Retinal pigment epithelial cell (primary cell): ENCODE data around the gene SLC35F4.

Experiments used
- DNase-seq: peaks from one replicate; pipeline ENCODE4 v3.0.0-alpha.2; 2010; ENCODE audit warnings: low read depth
- H3K4me3 ChIP-seq: 2 replicates; pipeline ENCODE4 v1.5.1; 2011; ENCODE audit warnings: mild to moderate bottlenecking, low read length, control low read depth, moderate library complexity
- TF ChIP-seq, protein P1 (sequence below): conservative IDR thresholded peaks from 2 replicates; pipeline ENCODE4 v1.5.1; 2011; ENCODE audit warnings: low read depth, low read length, control low read depth, inconsistent platforms

The SLC35F4 gene

DNA sequence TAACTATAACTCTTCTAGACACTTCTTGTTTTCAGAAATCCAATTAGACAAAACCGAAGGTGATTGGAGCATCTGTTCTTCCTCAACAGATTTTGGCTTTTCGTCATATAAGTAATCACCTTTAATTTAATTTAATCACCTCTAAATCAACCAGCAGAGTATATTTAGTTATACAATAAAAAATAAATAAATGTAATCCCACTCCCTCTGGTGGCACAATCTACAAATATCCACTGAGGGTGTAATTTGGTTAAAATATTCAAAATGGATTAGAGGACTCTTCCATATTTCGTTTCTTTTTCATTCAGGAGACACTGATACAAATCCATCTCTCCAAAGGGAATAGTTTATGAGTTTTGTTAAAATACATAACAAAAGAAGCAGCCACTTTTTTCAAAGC is 18.3 kb upstream of the SLC35F4 start:
- no peak for DNase-seq
- H3K4me3 ChIP-seq: no peak overlapping the region
- TF ChIP-seq, protein P1, sequence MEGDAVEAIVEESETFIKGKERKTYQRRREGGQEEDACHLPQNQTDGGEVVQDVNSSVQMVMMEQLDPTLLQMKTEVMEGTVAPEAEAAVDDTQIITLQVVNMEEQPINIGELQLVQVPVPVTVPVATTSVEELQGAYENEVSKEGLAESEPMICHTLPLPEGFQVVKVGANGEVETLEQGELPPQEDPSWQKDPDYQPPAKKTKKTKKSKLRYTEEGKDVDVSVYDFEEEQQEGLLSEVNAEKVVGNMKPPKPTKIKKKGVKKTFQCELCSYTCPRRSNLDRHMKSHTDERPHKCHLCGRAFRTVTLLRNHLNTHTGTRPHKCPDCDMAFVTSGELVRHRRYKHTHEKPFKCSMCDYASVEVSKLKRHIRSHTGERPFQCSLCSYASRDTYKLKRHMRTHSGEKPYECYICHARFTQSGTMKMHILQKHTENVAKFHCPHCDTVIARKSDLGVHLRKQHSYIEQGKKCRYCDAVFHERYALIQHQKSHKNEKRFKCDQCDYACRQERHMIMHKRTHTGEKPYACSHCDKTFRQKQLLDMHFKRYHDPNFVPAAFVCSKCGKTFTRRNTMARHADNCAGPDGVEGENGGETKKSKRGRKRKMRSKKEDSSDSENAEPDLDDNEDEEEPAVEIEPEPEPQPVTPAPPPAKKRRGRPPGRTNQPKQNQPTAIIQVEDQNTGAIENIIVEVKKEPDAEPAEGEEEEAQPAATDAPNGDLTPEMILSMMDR: peak; percentile 39

DNA sequence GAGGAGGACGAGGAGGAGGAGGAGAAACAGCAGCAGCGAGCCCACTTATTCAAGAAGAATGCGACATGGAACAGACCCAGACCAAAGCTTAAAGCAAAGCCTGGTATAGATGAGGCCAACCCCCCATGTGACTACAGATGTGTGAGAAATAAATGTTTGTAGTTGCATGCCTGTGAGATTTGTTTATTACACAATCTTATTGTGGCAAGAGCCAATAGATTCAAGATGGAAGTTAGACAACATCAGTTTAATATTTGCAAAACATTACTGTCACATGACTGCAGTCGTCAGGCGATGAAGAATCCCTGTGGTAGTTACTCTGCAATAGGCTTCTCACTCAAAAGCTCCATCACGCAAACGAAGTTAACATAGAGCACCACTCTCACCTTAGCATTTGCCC is 17.2 kb upstream of the SLC35F4 start:
- H3K4me3 ChIP-seq: no peak overlapping the region
- TF ChIP-seq, protein P1: no peak
- DNase-seq: no peak

DNA sequence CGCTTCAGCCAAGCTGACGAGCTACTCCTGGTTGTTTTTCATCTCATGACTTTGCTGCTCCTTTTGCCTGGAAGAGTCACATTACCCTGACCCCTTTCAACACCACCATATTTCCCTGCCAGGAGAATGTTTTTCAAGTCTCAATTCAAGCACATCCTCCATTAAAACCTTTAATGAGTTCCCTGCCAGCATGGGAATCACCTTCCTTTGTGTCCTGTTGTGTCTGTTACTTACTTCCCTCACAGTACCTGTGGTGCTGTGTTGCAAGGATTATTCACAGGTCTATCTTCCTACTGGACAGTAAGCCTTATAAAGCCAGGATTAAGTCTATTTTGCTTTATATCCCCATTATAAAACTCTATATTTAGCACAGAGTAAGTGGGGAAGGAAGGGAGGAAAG is 13.6 kb upstream of the SLC35F4 start:
- TF ChIP-seq, protein P1: no peak
- DNase-seq: no peak
- H3K4me3 ChIP-seq: no peak overlapping the region

DNA sequence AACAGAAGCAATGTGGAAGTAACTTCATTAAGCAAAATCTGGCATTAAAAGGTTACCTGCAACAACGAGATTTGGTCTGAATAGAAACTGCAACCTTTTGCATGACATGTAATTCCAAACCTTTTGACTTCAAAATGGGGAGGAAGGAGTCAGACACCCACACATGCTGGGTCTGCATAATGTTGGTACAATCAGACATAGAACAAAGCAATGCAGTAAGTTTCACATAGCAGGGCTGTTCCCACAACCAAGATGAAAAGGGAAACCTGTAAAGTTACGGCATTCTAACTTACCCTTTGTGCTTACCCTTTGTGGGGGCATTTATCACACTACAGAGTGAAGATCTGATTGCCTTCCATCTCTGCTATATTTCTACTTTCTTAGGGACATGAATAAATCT is 10.1 kb upstream of the SLC35F4 start:
- no peak overlapping the region for H3K4me3 ChIP-seq
- no peak for DNase-seq
- TF ChIP-seq, protein P1: no peak

DNA sequence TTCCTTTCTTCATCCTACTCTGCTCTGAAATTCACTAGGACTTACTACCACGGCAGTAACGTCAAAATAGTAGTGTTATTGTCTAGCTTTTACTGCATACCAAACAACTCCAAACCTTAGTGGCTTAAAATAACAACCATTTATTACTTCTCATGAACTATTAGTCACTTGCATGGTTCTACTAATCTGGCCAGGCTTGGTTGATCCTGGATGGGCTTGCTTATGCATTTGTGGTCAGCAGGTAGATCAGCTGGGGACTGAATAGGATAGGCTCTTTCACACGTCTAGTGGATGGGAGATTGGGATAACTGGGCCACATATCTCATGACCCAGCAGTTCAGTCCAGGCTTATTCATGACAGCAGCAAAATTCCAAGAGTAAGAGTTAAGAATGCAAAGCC is 9.4 kb upstream of the SLC35F4 start:
- TF ChIP-seq, protein P1: no peak
- H3K4me3 ChIP-seq: no peak overlapping the region
- no peak for DNase-seq

DNA sequence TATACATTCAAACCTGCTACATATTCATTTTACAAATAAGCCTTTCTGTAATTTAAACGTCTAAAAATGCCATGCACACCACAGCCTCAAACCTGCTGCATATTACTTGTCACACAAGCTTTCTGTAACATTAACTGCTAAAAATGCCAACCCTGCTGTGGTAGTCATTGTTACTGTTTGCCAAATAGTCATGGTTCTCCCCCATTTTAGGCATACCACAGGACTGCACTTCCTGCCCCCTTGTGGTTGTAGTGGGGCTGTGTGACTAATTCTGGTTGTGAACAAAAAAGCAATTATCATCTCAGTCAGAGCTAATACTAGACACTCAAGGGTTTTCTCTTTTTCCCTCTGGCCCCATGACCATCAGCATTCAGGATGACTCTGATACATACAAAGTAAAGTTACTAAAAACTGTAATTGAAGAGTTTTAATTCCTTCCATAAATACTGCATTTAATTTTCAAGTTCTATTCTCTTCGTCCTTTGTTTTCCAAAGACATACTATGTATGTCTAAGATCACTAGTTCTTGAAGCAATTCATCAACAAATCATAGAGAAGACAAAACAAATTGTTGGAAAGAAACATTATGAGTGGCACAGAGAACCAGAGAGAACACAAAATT is 5.7 kb upstream of the SLC35F4 start:
- no peak overlapping the region for H3K4me3 ChIP-seq
- DNase-seq: peak; percentile 7
- TF ChIP-seq, protein P1: peak; percentile 87

DNA sequence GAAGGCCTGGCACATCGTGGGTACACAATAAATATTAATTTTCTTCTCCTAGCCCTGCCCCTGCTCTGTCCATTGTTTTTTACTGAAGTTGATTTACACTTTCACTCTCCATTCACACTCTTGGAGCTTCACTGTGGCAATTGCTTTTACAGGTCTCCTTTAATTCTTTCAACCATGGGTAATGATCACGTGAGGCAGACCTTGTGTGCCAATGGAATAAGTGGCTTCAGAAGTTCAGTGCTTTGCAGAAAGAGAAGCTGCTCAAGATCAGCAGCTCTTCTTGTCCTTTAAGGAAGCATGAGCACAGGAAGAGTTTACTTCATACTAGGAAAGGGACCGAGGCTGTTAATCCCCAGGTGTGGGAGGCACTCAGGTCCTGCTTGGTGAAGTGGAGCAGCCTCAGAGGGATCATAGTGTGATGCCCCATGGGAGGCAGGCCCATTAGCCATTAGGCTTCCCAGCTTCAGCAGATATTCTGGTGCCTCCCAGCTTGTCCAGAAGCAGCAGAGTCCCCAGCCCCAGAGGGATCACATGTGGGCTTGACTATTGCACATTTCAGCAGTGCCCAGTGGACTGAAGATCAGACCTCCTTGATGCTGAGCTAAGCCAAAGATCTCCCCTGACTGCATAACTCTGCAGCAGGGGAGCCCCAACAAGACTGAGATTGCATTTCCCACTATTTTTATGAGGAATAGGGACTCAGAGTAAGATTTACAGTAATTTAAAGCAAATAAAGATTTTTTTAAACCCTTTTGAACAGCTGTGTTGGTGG is 5.0 kb upstream of the SLC35F4 start:
- TF ChIP-seq, protein P1: no peak
- no peak for DNase-seq
- no peak overlapping the region for H3K4me3 ChIP-seq
